Endothelial cell of umbilical vein (primary cell): ENCODE results near the gene CLEC16A. TPM values are rescaled to one million over a fixed set of nuclear protein-coding genes. Genes with fewer than 3 reads are reported as not detected.

ENCODE experiments used
- BruUV-seq: library from RNA; stranded (reverse); fragments of 400-500 nt; replicated peaks from 2 replicates; lab custom pipeline; 2021; lab: Mats Ljungman, UMichigan
- CTCF ChIA-PET: fragments of 300-600, 350-600 bp; sonication (Branson Sonifier 250); formaldehyde crosslinking; loops from one replicate; lab custom pipeline; 2021; ENCODE audit warnings: antibody characterized with exemption, inconsistent platforms; lab: Charles Lee
- POLR2A ChIA-PET: fragments of 300-600, 350-600 bp; sonication (Branson Sonifier 250); formaldehyde crosslinking; loops from one replicate; lab custom pipeline; 2021; ENCODE audit warnings: antibody characterized with exemption, inconsistent platforms; lab: Charles Lee
- DNase-seq: peaks from one replicate; pipeline ENCODE4 v3.0.0-alpha.2; 2011; ENCODE audit warnings: low read depth, low spot score
- FAIRE-seq: peaks from 2 replicates; lab custom pipeline; 2011; peaks lifted over from hg19 to GRCh38; lab: Jason Lieb, UNC
- H2AFZ ChIP-seq: 2 replicates; pipeline ENCODE4 v1.6.0; 2012; ENCODE audit warnings: low read depth, low read length, control low read depth, inconsistent platforms
- H3K27ac ChIP-seq: 2 replicates; pipeline ENCODE4 v1.5.1; 2011; ENCODE audit warnings: low read depth, mild to moderate bottlenecking, control low read depth, low read length, moderate library complexity; ENCODE audit not compliant: insufficient read depth
- H3K27me3 ChIP-seq, 2 experiments: 2 replicates each; pipeline versions ENCODE4 v1.6.0 to v1.6.1; 2011; ENCODE audit warnings: low read length in 2 of 2, mixed read lengths in 1 of 2; ENCODE audit not compliant: control insufficient read depth in 2 of 2, insufficient read depth in 2 of 2
- H3K36me3 ChIP-seq, 2 experiments: 2 replicates in 1 of 2; 3 replicates in 1 of 2; pipeline ENCODE4 v1.5.1; 2011; ENCODE audit warnings: low read length in 2 of 2, mild to moderate bottlenecking in 1 of 2, moderate library complexity in 1 of 2; ENCODE audit not compliant: control insufficient read depth in 2 of 2, insufficient read depth in 2 of 2; ENCODE audit errors: extremely low read depth in 1 of 2
- H3K4me1 ChIP-seq: 3 replicates; pipeline ENCODE4 v1.5.1; 2011; ENCODE audit warnings: mild to moderate bottlenecking, low read length; ENCODE audit not compliant: control insufficient read depth, insufficient read depth; ENCODE audit errors: extremely low read depth
- H3K4me2 ChIP-seq: 2 replicates; pipeline ENCODE4 v1.6.1; 2011; ENCODE audit warnings: low read length, control low read depth, mixed read lengths; ENCODE audit not compliant: insufficient read depth
- H3K4me3 ChIP-seq, 3 experiments: fragments of 200-600 bp in 1 of 3; sonication (generic), shearing (Covaris generic) in 1 of 3; replicated peaks in 1 of 3; 2 replicates each; pipeline ENCODE4 v1.5.1; 2011 to 2016; ENCODE audit warnings: control low read depth in 3 of 3, low read length in 3 of 3, mild to moderate bottlenecking in 2 of 3, inconsistent platforms in 1 of 3, low read depth in 1 of 3, moderate library complexity in 1 of 3; ENCODE audit not compliant: insufficient read depth in 1 of 3
- H3K79me2 ChIP-seq: 2 replicates; pipeline ENCODE4 v1.6.0; 2012; ENCODE audit warnings: low read length, inconsistent platforms; ENCODE audit not compliant: control insufficient read depth, insufficient read depth
- H3K9ac ChIP-seq: replicated peaks from 2 replicates; pipeline ENCODE3; 2011; ENCODE audit warnings: low read length, control low read depth; ENCODE audit not compliant: insufficient read depth; ENCODE audit errors: extremely low read depth
- H3K9me1 ChIP-seq: replicated peaks from 3 replicates; pipeline ENCODE4 v1.6.0; 2011; ENCODE audit warnings: mild to moderate bottlenecking, low read length; ENCODE audit not compliant: control insufficient read depth, insufficient read depth; ENCODE audit errors: extremely low read depth
- H3K9me3 ChIP-seq: replicated peaks from 2 replicates; pipeline ENCODE4 v1.5.1; 2012; ENCODE audit warnings: low read length, inconsistent platforms; ENCODE audit not compliant: control insufficient read depth, insufficient read depth
- H4K20me1 ChIP-seq: replicated peaks from 2 replicates; pipeline ENCODE3; 2011; ENCODE audit warnings: mild to moderate bottlenecking, low read length; ENCODE audit not compliant: control insufficient read depth, insufficient read depth; ENCODE audit errors: extremely low read depth
- EZH2 ChIP-seq: IDR thresholded peaks from 2 replicates; pipeline ENCODE4 v1.6.1; 2012; ENCODE audit warnings: borderline replicate concordance, low read depth, mild to moderate bottlenecking, moderate library complexity, low read length, inconsistent platforms; ENCODE audit not compliant: severe bottlenecking
- FOS ChIP-seq: IDR thresholded peaks from 2 replicates; pipeline ENCODE4 v1.6.1; 2011; ENCODE audit warnings: mild to moderate bottlenecking, low read length, moderate library complexity, borderline replicate concordance; ENCODE audit not compliant: insufficient read depth
- GATA2 ChIP-seq: IDR thresholded peaks from 2 replicates; pipeline ENCODE4 v1.7.0; 2011; ENCODE audit warnings: low read depth, mild to moderate bottlenecking, moderate library complexity, mixed read lengths, low read length; ENCODE audit not compliant: insufficient read length, insufficient read depth
- JUN ChIP-seq: IDR thresholded peaks from 2 replicates; pipeline ENCODE4 v1.6.1; 2011; ENCODE audit warnings: borderline replicate concordance, low read depth; ENCODE audit not compliant: insufficient read length, insufficient read depth
- MAX ChIP-seq: IDR thresholded peaks from 2 replicates; pipeline ENCODE4 v1.6.1; 2011; ENCODE audit not compliant: insufficient read depth, insufficient read length
- MYC ChIP-seq: IDR thresholded peaks from one replicate; pipeline ENCODE4 v1.6.1; 2011; ENCODE audit warnings: mild to moderate bottlenecking, low read depth, low read length
- POLR2A ChIP-seq: IDR thresholded peaks from 2 replicates; pipeline ENCODE4 v1.6.1; 2012; ENCODE audit warnings: low read depth, mild to moderate bottlenecking, control low read depth, low read length
- POLR2AphosphoS5 ChIP-seq: IDR thresholded peaks from 2 replicates; pipeline ENCODE4 v1.6.1; 2012; ENCODE audit warnings: low read depth, mild to moderate bottlenecking, control low read depth, low read length, moderate library complexity; ENCODE audit not compliant: insufficient read depth
- dilution Hi-C: fragments of 300-500 bp; cut with MboI; formaldehyde crosslinking; loops from one replicate; pipeline ENCODE4 v1.15.0; 2019; ENCODE audit warnings: low sequenced_read_pairs; ENCODE audit not compliant: extremely low pct_ligation_motif_present
- intact Hi-C: fragments of 100-400 bp; cut with micrococcal nuclease; formaldehyde crosslinking; loops from one replicate; pipeline ENCODE4 v1.10.0; 2022
- polyA plus RNA-seq, 4 experiments: library from polyadenylated mRNA; depleted of rRNA in 3 of 4; stranded (reverse) in 3 of 4; unstranded in 1 of 4; fragments of >200 nt; gene quantifications; 2 replicates each; pipeline versions ENCODE4 v1.2.1 to v1.2.3, GENCODE V29; 2011 to 2012; ENCODE audit warnings: missing spikeins in 1 of 4
- total RNA-seq: library from RNA; stranded (reverse); gene quantifications from 2 replicates; pipeline ENCODE4 v1.2.3, GENCODE V29; 2021
- TF ChIP-seq, protein P1 (sequence below), 2 donors: IDR thresholded peaks; 1 replicate in 1 of 2; 2 replicates in 1 of 2; pipeline ENCODE4 v1.5.1; 2011; ENCODE audit warnings: low read length in 2 of 2, mild to moderate bottlenecking in 2 of 2, moderate library complexity in 2 of 2, control low read depth in 1 of 2, inconsistent platforms in 1 of 2, low read depth in 1 of 2; ENCODE audit not compliant: insufficient read depth in 1 of 2; ENCODE audit errors: extremely low read depth in 1 of 2

Gene CLEC16A
- total and polyA plus RNA-seq, 2 donors (not counting 3 experiments of a cell fraction or from before 2014, with no cell fraction given) = 11.4 to 23.3 TPM

GRCh38 chr16:11215935-11216556 lies 271.7 kb downstream of the CLEC16A start:
- Histone ChIP-seq H3K9me3 (no peaks in the 10 kb centered on the region), H3K9me1 (no peaks in the 10 kb centered on the region), H3K79me2 (no peaks in the 10 kb centered on the region), H2AFZ (no peak overlapping the region), H3K4me3 (no peak overlapping the region), H3K9ac (no peak overlapping the region), H4K20me1 (no peaks in the 10 kb centered on the region), H3K4me1 (no peaks in the 10 kb centered on the region), H3K4me2 (no peak overlapping the region), H3K36me3 (no peaks in the 10 kb centered on the region), H3K27me3 (no peaks in the 10 kb centered on the region), H3K27ac (no peak overlapping the region)
- no peak for TF ChIP-seq POLR2AphosphoS5
- no peak for TF ChIP-seq MYC
- TF ChIP-seq EZH2 = no peak
- TF ChIP-seq MAX = no peak
- no peak for TF ChIP-seq FOS
- TF ChIP-seq POLR2A = no peak
- TF ChIP-seq, protein P1, sequence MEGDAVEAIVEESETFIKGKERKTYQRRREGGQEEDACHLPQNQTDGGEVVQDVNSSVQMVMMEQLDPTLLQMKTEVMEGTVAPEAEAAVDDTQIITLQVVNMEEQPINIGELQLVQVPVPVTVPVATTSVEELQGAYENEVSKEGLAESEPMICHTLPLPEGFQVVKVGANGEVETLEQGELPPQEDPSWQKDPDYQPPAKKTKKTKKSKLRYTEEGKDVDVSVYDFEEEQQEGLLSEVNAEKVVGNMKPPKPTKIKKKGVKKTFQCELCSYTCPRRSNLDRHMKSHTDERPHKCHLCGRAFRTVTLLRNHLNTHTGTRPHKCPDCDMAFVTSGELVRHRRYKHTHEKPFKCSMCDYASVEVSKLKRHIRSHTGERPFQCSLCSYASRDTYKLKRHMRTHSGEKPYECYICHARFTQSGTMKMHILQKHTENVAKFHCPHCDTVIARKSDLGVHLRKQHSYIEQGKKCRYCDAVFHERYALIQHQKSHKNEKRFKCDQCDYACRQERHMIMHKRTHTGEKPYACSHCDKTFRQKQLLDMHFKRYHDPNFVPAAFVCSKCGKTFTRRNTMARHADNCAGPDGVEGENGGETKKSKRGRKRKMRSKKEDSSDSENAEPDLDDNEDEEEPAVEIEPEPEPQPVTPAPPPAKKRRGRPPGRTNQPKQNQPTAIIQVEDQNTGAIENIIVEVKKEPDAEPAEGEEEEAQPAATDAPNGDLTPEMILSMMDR (IDR thresholded peaks at IDR 0.05; ENCODE audit: extremely low read depth in 1 of 2, insufficient read depth in 1 of 2, low read depth in 1 of 2, low read length in 2 of 2) = no peak
- TF ChIP-seq GATA2 = no peak
- no peak for TF ChIP-seq JUN
- intact Hi-C loops = no loop called here
- POLR2A ChIA-PET = interaction anchor here (0.5 kb wide), 1 partner anchor 530 kb away, joined by 5 read pairs; no protein-coding TSS in a partner anchor
- no peak for FAIRE-seq
- dilution Hi-C loops = no loop called here
- no peak for DNase-seq
- BruUV-seq = no TSS peak
- CTCF ChIA-PET = no interaction called here
